GM12878 (cell line): ENCODE results near the gene PPM1A. TPM values are rescaled to one million over a fixed set of nuclear protein-coding genes. Genes with fewer than 3 reads are reported as not detected.

Source experiments
- CHD1 ChIP-seq: IDR thresholded peaks from 2 replicates; pipeline ENCODE4 v1.6.1; 2012; ENCODE audit warnings: low read depth, low read length, improper control_type of control experiment
- CUX1 ChIP-seq: IDR thresholded peaks from 2 replicates; pipeline ENCODE4 v1.6.1; 2012; ENCODE audit warnings: improper control_type of control experiment, low read depth, low read length; ENCODE audit not compliant: insufficient replicate concordance
- NFYA ChIP-seq: IDR thresholded peaks from 2 replicates; pipeline ENCODE4 v1.6.1; 2011; ENCODE audit warnings: low read depth, mild to moderate bottlenecking, low read length, improper control_type of control experiment, borderline replicate concordance
- NKRF ChIP-seq: fragments of 450-650 bp; conservative IDR thresholded peaks from 2 replicates; pipeline ENCODE4 v1.6.1; 2017; ENCODE audit warnings: mild to moderate bottlenecking, moderate library complexity
- PAX5 ChIP-seq: IDR thresholded peaks from 2 replicates; pipeline ENCODE4 v1.6.1; 2011; ENCODE audit warnings: low read depth, low read length, borderline replicate concordance
- PBX3 ChIP-seq: IDR thresholded peaks from 2 replicates; pipeline ENCODE4 v1.6.1; 2011; ENCODE audit warnings: mild to moderate bottlenecking, low read depth, low read length, moderate library complexity; ENCODE audit not compliant: insufficient replicate concordance
- POLR2A ChIP-seq: IDR thresholded peaks from 2 replicates; pipeline ENCODE4 v1.6.1; 2011; ENCODE audit warnings: low read depth, mild to moderate bottlenecking, low read length
- SREBF1 ChIP-seq: IDR thresholded peaks from 2 replicates; pipeline ENCODE4 v1.6.1; 2012; ENCODE audit warnings: mild to moderate bottlenecking, low read length
- ZBTB40 ChIP-seq: fragments of 450-650 bp; IDR thresholded peaks from 2 replicates; pipeline ENCODE4 v1.6.1; 2016; ENCODE audit warnings: mild to moderate bottlenecking, moderate library complexity, borderline replicate concordance
- ZNF217 ChIP-seq: fragments of 450-650 bp; IDR thresholded peaks from 2 replicates; pipeline ENCODE4 v1.6.1; 2017; ENCODE audit warnings: antibody characterized with exemption, mild to moderate bottlenecking
- ZNF274 ChIP-seq: IDR thresholded peaks from one replicate; pipeline ENCODE4 v1.8.0; 2011; ENCODE audit not compliant: insufficient read length, insufficient read depth
- ZNF592 ChIP-seq: fragments of 450-650 bp; IDR thresholded peaks from 2 replicates; pipeline ENCODE4 v1.6.1; 2017; ENCODE audit warnings: mild to moderate bottlenecking, moderate library complexity
- polyA plus RNA-seq, 11 experiments: library from polyadenylated mRNA; depleted of rRNA in 4 of 11; unstranded in 6 of 11; stranded (reverse) in 5 of 11; fragments of >200 nt; fragmentation: Nextera tagmentation in 4 of 11; fragmentation: Illumina TruSeq in 1 of 11; extraction: Ambion mirVana in 4 of 11; extraction: Trizol in 1 of 11; gene quantifications; 1 replicate in 1 of 11; 2 replicates in 10 of 11; pipeline versions ENCODE4 v1.2.1 to v1.2.3, GENCODE V29; 2011 to 2016; ENCODE audit warnings: inconsistent platforms in 2 of 11, missing spikeins in 2 of 11, low read depth in 1 of 11
- total RNA-seq, 4 experiments: library from RNA; depleted of rRNA in 3 of 4; stranded (reverse); fragments of >200 nt in 3 of 4; fragmentation: Illumina TruSeq in 1 of 4; extraction: Trizol in 1 of 4; gene quantifications; 2 replicates each; pipeline versions ENCODE4 v1.2.1 to v1.2.3, GENCODE V29; 2013 to 2021

Gene PPM1A
- total and polyA plus RNA-seq, 10 of the 15 experiments (the other 5 are each of a cell fraction or from before 2014, with no cell fraction given) = 16.8 to 124 (median 47.0) TPM

- no peak for TF ChIP-seq NKRF
- TF ChIP-seq CUX1 = peak; percentile 96
- TF ChIP-seq ZNF592 = no peak
- TF ChIP-seq SREBF1 = no peak
- no peak for TF ChIP-seq NFYA
- no peak for TF ChIP-seq ZNF274
- TF ChIP-seq PAX5 = peak; percentile 53; the same call in 1 of the 2 replicates
- peak; percentile 19; the same call in 1 of the 2 replicates for TF ChIP-seq CHD1
- TF ChIP-seq ZNF217 = no peak
- no peak for TF ChIP-seq PBX3
- TF ChIP-seq ZBTB40 = no peak
- TF ChIP-seq POLR2A = no peak
These were observed 42.0 kb upstream of the PPM1A start (continued) for GRCh38 chr14:60206837-60207533.
